ENCODE data around the gene PCED1B.
"Not testable (repeated sequence)": the region's sequence is repeated elsewhere in the genome, so short reads cannot be mapped to it uniquely, and the experiment has no call there.

The PCED1B gene

GRCh38 chr12:47079468-47079980 lies at the start of gene PCED1B, which contains the start of gene AMIGO2:
PCED1B (plus strand) TSS chr12:47079621; CDS start chr12:47235064, 155,443 bp downstream.
AMIGO2 (minus strand) TSS chr12:47079959; CDS start chr12:47079002, 957 bp downstream.
- peak in 44 of 56 donors; percentile 4 to 67 (median 32) for DNase-seq

- DNase-seq, result no peak
Observed at GRCh38 chr12:47029903-47030302, 49.5 kb upstream of the PCED1B start.

GRCh38 chr12:47032644-47033043 lies 46.8 kb upstream of the PCED1B start:
- no peak for DNase-seq

GRCh38 chr12:47033081-47033480 lies 46.3 kb upstream of the PCED1B start:
- DNase-seq, result no peak

- DNase-seq, result no peak
Observed at GRCh38 chr12:47033789-47034555, 45.4 kb upstream of the PCED1B start.

- DNase-seq, result no peak
Observed at GRCh38 chr12:47034661-47035060, 44.8 kb upstream of the PCED1B start.

GRCh38 chr12:47035484-47035883 lies 43.9 kb upstream of the PCED1B start:
- DNase-seq, result no peak

GRCh38 chr12:47038270-47038748 lies 41.1 kb upstream of the PCED1B start:
- no peak for DNase-seq

GRCh38 chr12:47039079-47039478 lies 40.3 kb upstream of the PCED1B start:
- no peak for DNase-seq

- no peak for DNase-seq
Observed at GRCh38 chr12:47039756-47040155, 39.7 kb upstream of the PCED1B start.

- DNase-seq, result no peak
Observed at GRCh38 chr12:47041327-47041726, 38.1 kb upstream of the PCED1B start.

- no peak for DNase-seq
Observed at GRCh38 chr12:47048541-47048940, 30.9 kb upstream of the PCED1B start.

GRCh38 chr12:47051291-47051690 lies 28.1 kb upstream of the PCED1B start:
- DNase-seq, result not testable (repeated sequence)

- no peak for DNase-seq
Observed at GRCh38 chr12:47052274-47052673, 27.1 kb upstream of the PCED1B start.

GRCh38 chr12:47053961-47054360 lies 25.5 kb upstream of the PCED1B start:
- DNase-seq, result no peak

- DNase-seq, result no peak
Observed at GRCh38 chr12:47054659-47055058, 24.8 kb upstream of the PCED1B start.

- DNase-seq, result not testable (repeated sequence)
Observed at GRCh38 chr12:47055856-47056255, 23.6 kb upstream of the PCED1B start.

- DNase-seq, result not testable (repeated sequence)
Observed at GRCh38 chr12:47056944-47057343, 22.5 kb upstream of the PCED1B start.

GRCh38 chr12:47058640-47059039 lies 20.8 kb upstream of the PCED1B start:
- DNase-seq, result not testable (repeated sequence)

GRCh38 chr12:47065546-47065945 lies 13.9 kb upstream of the PCED1B start:
- DNase-seq, result no peak

- DNase-seq, result no peak
Observed at GRCh38 chr12:47066278-47067025, 13.0 kb upstream of the PCED1B start.

- no peak for DNase-seq
Observed at GRCh38 chr12:47067176-47067575, 12.2 kb upstream of the PCED1B start.

Measured in nucleus accumbens (tissue), 56 donors.